Smooth muscle cell (in vitro differentiated cells): ENCODE data around the gene AKAP6. TPM values are rescaled to one million over a fixed set of nuclear protein-coding genes. Genes with fewer than 3 reads are reported as not detected.

Source experiments
- DNase-seq: peaks from one replicate; lab custom pipeline; 2025; ENCODE audit not compliant: unreplicated experiment; lab: John Stamatoyannopoulos, UW
- H2AFZ ChIP-seq: fragments of 200-600 bp; sonication (generic); 2 replicates; pipeline ENCODE4 v1.6.0; 2016; ENCODE audit warnings: antibody characterized with exemption, low read depth, mild to moderate bottlenecking
- H3F3A ChIP-seq: fragments of 200-600 bp; sonication (generic); 2 replicates; pipeline ENCODE4 v1.6.0; 2017; ENCODE audit warnings: antibody characterized with exemption, low read depth
- H3K27ac ChIP-seq: fragments of 200-600 bp; sonication (generic); 2 replicates; pipeline ENCODE4 v1.5.1; 2016; ENCODE audit warnings: low read depth, mild to moderate bottlenecking
- H3K27me3 ChIP-seq: fragments of 200-600 bp; sonication (generic); 2 replicates; pipeline ENCODE4 v1.6.1; 2016; ENCODE audit warnings: low read depth, mild to moderate bottlenecking
- H3K36me3 ChIP-seq: fragments of 200-600 bp; sonication (generic); 2 replicates; pipeline ENCODE4 v1.5.1; 2016; ENCODE audit warnings: low read depth
- H3K4me1 ChIP-seq: fragments of 200-600 bp; sonication (generic); 2 replicates; pipeline ENCODE4 v1.5.1; 2016; ENCODE audit warnings: low read depth
- H3K4me2 ChIP-seq: fragments of 200-600 bp; sonication (generic); 2 replicates; pipeline ENCODE4 v1.6.0; 2016; ENCODE audit warnings: mild to moderate bottlenecking
- H3K4me3 ChIP-seq: fragments of 200-600 bp; sonication (generic); 2 replicates; pipeline ENCODE4 v1.5.1; 2016; ENCODE audit warnings: mild to moderate bottlenecking
- H3K79me2 ChIP-seq: fragments of 200-600 bp; sonication (generic); 2 replicates; pipeline ENCODE4 v1.6.0; 2016; ENCODE audit warnings: low read depth, mild to moderate bottlenecking
- H3K9ac ChIP-seq: fragments of 200-600 bp; sonication (generic); 2 replicates; pipeline ENCODE4 v1.6.0; 2016; ENCODE audit warnings: low read depth
- H3K9me3 ChIP-seq: fragments of 200-600 bp; sonication (generic); replicated peaks from 2 replicates; pipeline ENCODE4 v1.5.1; 2016; ENCODE audit warnings: low read depth
- H4K20me1 ChIP-seq: fragments of 200-600 bp; sonication (generic); 2 replicates; pipeline ENCODE4 v1.6.0; 2016; ENCODE audit warnings: low read depth
- WGBS: methylation state at CpG from one replicate; pipeline ENCODE4 v1.1.7; 2016; ENCODE audit warnings: low lambda C conversion rate; 5-methylcytosine and 5-hydroxymethylcytosine counted together
- polyA plus RNA-seq: library from polyadenylated mRNA; unstranded; fragments of >200 nt; fragmentation: Nextera tagmentation; extraction: Ambion mirVana; gene quantifications from 2 replicates; pipeline ENCODE4 v1.2.1, GENCODE V29; 2016
- total RNA-seq: library from RNA; depleted of rRNA; stranded (reverse); fragments of >200 nt; gene quantifications from 2 replicates; pipeline ENCODE4 v1.2.3, GENCODE V29; 2014
- TF ChIP-seq, protein P1 (sequence below): fragments of 200-600 bp; sonication (generic); IDR thresholded peaks from 2 replicates; pipeline ENCODE4 v1.5.1; 2017; ENCODE audit warnings: borderline replicate concordance, mild to moderate bottlenecking, antibody characterized with exemption; ENCODE audit not compliant: insufficient read depth, poor library complexity, severe bottlenecking

Gene AKAP6
- total and polyA plus RNA-seq, 2 experiments from 2014 or later: 1.3 to 6.4 TPM

DNA sequence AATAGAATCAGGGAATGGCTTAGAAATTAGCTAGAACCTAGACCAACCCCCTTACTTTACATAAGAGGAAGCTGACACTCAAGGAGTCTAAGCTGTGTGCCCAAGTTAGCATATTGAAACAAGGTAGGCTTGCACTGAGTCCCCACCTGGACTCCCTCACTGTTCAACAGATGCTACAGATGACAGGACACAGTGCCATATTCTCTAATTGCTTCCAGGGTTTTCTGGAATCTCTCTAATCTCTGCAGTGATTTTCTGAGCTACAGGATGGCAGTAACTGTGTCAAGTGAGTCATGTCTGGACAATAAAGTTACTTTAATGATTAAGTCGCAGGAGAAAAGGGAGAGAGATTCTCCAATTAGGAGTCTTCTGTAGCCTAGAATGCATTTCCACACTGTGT, 35.8 kb downstream of the AKAP6 start:
- Histone ChIP-seq H2AFZ (no peak overlapping the region), H3K4me2 (peak overlapping the region; percentile 46), H3K9ac (no peak overlapping the region), H3K27me3 (no peaks in the 10 kb centered on the region), H3K27ac (peak overlapping the region; percentile 5), H3K9me3 (no peaks in the 10 kb centered on the region), H3F3A (no peaks in the 10 kb centered on the region), H3K4me1 (peaks cover 43% of the 10 kb centered on the region), H3K4me3 (no peak overlapping the region), H4K20me1 (no peaks in the 10 kb centered on the region), H3K79me2 (no peaks in the 10 kb centered on the region), H3K36me3 (no peaks in the 10 kb centered on the region)
- TF ChIP-seq, protein P1, sequence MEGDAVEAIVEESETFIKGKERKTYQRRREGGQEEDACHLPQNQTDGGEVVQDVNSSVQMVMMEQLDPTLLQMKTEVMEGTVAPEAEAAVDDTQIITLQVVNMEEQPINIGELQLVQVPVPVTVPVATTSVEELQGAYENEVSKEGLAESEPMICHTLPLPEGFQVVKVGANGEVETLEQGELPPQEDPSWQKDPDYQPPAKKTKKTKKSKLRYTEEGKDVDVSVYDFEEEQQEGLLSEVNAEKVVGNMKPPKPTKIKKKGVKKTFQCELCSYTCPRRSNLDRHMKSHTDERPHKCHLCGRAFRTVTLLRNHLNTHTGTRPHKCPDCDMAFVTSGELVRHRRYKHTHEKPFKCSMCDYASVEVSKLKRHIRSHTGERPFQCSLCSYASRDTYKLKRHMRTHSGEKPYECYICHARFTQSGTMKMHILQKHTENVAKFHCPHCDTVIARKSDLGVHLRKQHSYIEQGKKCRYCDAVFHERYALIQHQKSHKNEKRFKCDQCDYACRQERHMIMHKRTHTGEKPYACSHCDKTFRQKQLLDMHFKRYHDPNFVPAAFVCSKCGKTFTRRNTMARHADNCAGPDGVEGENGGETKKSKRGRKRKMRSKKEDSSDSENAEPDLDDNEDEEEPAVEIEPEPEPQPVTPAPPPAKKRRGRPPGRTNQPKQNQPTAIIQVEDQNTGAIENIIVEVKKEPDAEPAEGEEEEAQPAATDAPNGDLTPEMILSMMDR: no peak
- WGBS: 0% methylated on average over 1 of the region's 1 CpG
- no peak for DNase-seq

DNA sequence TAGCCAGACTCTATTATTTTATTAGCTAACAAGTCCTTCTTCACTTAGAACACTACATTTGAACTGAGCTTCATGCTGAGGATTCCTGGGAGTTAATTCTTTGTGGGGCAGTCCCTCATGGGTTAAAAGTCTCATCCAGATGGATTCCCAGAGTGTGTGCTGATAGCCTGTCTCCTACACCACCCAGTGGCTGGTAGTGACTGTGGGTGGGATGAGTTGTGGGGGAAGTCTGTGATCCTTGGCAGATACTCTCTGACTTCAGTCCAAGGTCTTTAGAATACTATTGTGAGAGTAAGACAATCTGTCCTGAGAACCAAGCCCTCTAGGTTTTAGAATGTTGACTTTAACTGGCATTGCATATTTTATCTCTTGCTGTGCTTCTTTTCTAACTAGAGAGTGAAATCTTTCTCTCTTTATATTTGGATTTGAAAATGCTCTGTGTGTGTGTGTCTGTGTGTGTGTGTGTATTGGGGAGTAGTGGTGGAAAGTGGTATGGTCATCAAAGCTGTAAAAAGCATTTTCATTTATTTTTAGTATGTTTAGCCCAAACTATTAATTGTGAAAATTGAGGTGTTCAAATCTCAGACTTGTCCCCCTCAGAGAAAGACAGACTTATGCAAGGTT, 37.3 kb downstream of the AKAP6 start:
- Histone ChIP-seq H3K4me2 (peak overlapping the region; percentile 37), H3K36me3 (no peaks in the 10 kb centered on the region), H3K9me3 (no peaks in the 10 kb centered on the region), H3F3A (peaks cover 6% of the 10 kb centered on the region), H3K4me1 (peaks cover 43% of the 10 kb centered on the region), H3K4me3 (no peak overlapping the region), H3K27me3 (no peaks in the 10 kb centered on the region), H2AFZ (no peak overlapping the region), H3K79me2 (no peaks in the 10 kb centered on the region), H3K27ac (peak overlapping the region; percentile 65), H4K20me1 (no peaks in the 10 kb centered on the region), H3K9ac (no peak overlapping the region)
- TF ChIP-seq, protein P1: no peak
- no peak for DNase-seq

DNA sequence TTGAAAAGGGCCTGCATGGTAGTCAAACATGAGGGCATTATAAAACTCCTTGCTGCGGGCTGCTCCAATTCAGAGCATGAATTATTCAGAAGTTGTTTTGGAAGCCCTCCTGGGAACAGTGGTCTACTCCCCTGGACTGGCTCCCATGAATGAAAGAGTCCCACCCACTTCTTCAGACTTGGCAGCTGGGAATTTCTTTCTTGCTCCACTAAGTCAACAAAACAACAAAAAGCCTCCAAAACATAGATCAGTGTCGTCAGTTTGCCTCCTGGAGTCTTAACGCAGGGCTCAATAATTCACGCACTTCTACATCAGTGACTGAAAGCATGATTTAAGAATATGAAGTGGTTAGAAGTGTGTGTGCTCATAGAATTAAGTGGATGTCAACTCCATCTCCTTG, 37.9 kb downstream of the AKAP6 start:
- Histone ChIP-seq H3K27ac (peak overlapping the region; percentile 65), H3K4me2 (peak overlapping the region; percentile 37), H4K20me1 (no peaks in the 10 kb centered on the region), H3K9ac (peak overlapping the region; percentile 36), H3K79me2 (no peaks in the 10 kb centered on the region), H3K27me3 (no peaks in the 10 kb centered on the region), H3K4me1 (peaks cover 43% of the 10 kb centered on the region), H3K9me3 (no peaks in the 10 kb centered on the region), H2AFZ (no peak overlapping the region), H3F3A (peaks cover 10% of the 10 kb centered on the region), H3K4me3 (no peak overlapping the region), H3K36me3 (no peaks in the 10 kb centered on the region)
- WGBS: 52% methylated on average over 4 of the region's 4 CpGs
- DNase-seq: no peak
- TF ChIP-seq, protein P1: no peak

DNA sequence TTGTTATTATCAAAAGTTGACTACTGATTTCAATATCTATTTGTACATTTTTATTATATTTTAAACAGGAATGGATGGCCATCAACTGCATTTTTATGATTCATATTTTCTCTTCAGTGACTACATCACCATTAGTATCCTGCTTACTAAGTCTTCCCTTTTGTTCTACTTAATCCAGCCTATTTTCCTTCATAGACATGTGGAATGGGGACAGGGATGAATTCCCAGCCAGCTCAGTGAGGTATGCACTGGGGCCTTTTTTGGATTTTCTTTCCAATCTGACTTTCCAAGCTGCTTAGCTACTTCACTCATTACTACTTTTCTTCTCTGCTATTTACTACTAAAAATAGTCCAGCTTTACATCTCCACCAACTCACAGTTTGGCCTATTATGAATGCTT, 38.4 kb downstream of the AKAP6 start:
- Histone ChIP-seq H3K36me3 (no peaks in the 10 kb centered on the region), H3K27me3 (no peaks in the 10 kb centered on the region), H3K4me2 (peak overlapping the region; percentile 37), H3K79me2 (no peaks in the 10 kb centered on the region), H4K20me1 (no peaks in the 10 kb centered on the region), H2AFZ (no peak overlapping the region), H3K9ac (no peak overlapping the region), H3K4me1 (peaks cover 43% of the 10 kb centered on the region), H3K4me3 (no peak overlapping the region), H3K27ac (peak overlapping the region; percentile 65), H3F3A (peaks cover 10% of the 10 kb centered on the region), H3K9me3 (no peaks in the 10 kb centered on the region)
- TF ChIP-seq, protein P1: no peak
- no peak for DNase-seq
